HFF-Myc (cell line): ENCODE results near the gene C10orf71.

Experiments
- DNase-seq: peaks from one replicate; pipeline ENCODE4 v3.0.0-alpha.2; 2011; ENCODE audit warnings: low read depth; ENCODE audit errors: extremely low read depth
- H3K4me3 ChIP-seq: replicated peaks from 2 replicates; pipeline ENCODE4 v1.5.1; 2011; ENCODE audit warnings: low read depth, mild to moderate bottlenecking, control low read depth, low read length
- CTCF ChIP-seq: IDR thresholded peaks from 2 replicates; pipeline ENCODE4 v1.5.1; 2012; ENCODE audit warnings: mild to moderate bottlenecking, low read depth, low read length, control low read depth; ENCODE audit errors: missing control alignments

The C10orf71 gene

GRCh38 chr10:49350138-49350537 lies 51.2 kb downstream of the C10orf71 start:
- DNase-seq: no peak
- TF ChIP-seq CTCF: no peak
- H3K4me3 ChIP-seq: no peak overlapping the region

- no peak for DNase-seq
- no peak for TF ChIP-seq CTCF
- H3K4me3 ChIP-seq: no peak overlapping the region
These were observed 52.0 kb downstream of the C10orf71 start for GRCh38 chr10:49350846-49351532.

DNA sequence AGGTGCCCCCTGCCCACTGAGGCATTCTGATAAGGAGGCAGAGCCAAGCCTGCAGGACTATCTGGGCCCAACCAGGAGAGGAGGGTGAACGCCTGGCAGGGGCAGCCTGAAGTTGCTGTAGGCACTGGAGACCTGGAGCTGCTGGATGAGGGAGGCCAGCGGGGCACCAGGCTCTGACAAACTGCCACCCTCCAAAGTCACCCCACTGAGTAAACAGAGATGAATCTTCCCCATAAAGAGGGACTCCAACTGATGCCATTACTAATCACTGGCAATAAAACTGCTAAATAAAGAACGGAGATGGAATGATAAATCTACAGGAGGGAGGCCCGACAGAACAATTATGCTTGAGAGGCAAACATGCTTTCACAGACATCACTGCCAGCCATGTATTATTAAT lies 52.7 kb downstream of the C10orf71 start:
- no peak for DNase-seq
- no peak overlapping the region for H3K4me3 ChIP-seq
- no peak for TF ChIP-seq CTCF

DNA sequence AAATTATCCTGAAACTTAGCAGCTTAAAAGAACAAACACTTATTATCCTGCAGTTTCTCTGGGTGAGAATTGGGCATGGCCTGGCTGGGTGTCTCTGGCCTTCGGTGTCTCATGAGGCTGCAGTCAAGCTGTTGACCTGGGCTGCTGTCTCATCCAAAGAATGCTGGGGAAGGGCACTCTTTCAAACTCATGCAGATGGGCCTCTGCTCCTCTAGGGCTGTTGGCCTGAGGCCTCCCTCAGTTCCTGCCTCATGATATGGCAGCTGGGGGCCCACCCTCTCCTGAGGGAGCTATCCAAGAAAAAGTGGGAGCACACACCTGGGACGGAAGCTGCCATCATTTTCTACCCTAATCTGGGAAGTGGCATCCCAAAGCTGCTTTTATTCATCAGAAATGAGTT lies 53.4 kb downstream of the C10orf71 start:
- H3K4me3 ChIP-seq: no peak overlapping the region
- no peak for TF ChIP-seq CTCF
- DNase-seq: no peak

DNA sequence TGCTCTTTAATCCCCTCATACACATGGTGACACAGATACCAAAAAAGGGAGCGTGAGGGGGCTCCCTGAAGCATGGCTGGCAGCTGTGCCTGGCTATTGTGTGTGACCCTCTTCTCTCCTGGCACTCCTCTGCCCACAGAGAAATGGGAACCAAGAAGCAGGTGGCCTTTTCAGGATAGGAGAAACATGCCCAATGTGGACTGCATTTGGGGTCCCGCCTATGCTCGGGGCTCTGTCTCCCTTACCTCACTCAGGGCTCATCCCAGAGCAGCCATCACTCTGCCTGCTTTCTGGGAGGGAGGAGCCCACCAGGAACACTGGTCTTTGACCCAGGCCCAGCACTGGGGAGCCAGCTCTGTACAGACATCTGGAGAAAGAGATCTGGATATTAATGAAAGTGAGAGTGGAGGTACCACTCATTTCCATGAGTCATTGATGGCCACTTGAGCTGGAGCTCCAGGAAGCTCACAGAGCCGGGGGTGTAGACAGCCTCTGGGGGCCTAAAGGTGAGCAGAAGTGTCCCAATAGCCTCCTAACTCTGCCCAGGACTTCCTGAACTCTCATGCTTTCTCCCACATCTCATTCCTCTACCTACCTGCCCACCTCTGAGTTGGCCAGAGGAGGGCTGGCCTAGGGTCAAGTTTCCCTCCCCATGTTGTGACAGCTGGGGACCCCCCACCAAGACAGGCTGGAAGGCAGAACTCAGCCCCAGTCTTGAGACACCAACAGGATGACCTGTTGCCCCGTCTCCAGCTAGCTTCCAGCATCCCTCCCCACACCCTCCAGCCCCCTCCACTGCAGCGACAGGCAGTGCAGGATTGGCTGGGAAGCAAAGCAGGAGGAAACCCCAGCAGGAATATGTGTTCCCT lies 54.3 kb downstream of the C10orf71 start:
- DNase-seq: no peak
- no peak for TF ChIP-seq CTCF
- no peak overlapping the region for H3K4me3 ChIP-seq

DNA sequence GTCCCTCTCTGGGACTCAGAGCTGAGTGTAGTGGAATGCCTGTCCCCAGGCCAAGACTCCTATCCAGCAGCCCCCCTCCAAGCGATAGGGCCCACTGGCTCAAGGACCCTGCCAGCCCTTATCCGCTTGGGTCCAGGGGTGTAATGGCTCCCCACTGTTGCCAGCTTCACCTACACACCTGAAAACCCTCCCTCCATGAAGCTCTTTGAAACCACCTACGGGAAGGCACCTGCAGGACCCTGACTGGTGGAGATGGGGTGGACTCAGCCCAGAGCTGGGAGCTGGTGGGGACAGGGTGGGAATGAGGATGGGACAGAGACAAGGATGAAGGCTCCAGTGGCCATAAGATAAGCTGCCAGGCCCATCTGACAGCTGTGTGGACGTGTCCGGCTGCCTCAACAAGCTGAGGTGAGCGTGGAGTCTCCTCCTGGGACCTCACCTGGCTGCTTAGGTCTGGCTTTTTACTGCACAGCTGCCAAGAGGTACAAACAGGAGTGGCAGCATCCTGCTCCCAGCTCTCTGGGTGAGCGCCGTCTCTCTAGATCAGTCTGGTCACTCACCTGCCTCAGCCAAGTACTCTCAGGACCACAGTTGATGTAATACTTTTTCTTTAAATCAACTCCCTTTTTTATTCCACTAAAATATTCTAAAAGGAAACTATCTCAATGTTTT lies 55.1 kb downstream of the C10orf71 start:
- no peak for TF ChIP-seq CTCF
- DNase-seq: no peak
- no peak overlapping the region for H3K4me3 ChIP-seq
